ENCODE data around the gene HCN2.

The HCN2 gene

GRCh38 chr19:642767-643727, 53.4 kb downstream of the HCN2 start:
- DNase-seq, result no peak

GRCh38 chr19:643736-644135, 54.1 kb downstream of the HCN2 start:
- DNase-seq, result no peak

DNA sequence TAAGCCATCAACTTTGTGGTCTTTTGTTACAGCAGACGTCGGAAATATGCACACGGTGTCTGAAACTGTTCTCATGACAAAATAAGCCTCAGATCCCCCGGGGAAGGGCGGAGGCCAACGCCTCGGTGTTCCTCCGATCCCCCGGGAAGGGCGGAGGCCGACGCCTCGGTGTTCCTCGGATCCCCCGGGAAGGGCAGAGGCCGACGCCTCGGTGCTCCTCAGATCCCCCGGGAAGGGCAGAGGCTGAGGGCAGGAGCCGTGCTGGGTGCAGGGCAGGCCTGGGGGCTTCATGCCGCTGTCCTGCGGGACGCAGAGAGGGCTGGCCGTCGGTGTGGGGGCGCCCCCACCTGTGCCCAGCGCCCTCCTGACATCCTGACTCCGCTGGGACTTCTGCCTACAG, 54.7 kb downstream of the HCN2 start:
- DNase-seq, result no peak

DNA sequence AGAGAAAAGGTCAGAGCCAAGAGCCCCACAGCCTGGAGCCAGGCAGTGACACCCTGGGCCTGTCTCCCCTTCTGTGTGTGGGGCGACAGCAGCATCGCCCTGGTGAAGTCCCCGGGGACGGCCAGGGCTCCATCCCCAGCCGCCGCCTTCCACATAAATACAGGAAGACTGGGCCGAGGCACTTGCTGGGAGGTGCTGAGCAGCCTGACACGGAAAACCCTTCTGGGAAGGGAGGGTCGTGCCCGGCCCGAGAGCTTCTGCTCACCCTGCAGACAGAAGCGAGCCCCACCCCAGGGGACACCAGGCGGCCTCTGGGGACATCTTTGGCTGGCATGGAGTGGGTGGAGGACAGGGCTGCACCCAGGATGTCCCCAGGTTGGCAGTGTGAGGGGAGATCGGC, 55.1 kb downstream of the HCN2 start:
- DNase-seq, result no peak

- DNase-seq, result no peak
Observed at GRCh38 chr19:645912-646778, 56.5 kb downstream of the HCN2 start.

- no peak for DNase-seq
Observed at GRCh38 chr19:646779-647565, 57.3 kb downstream of the HCN2 start.

GRCh38 chr19:647566-648284, 58.0 kb downstream of the HCN2 start:
- no peak for DNase-seq

- DNase-seq, result no peak
Observed at GRCh38 chr19:648305-648704, 58.6 kb downstream of the HCN2 start.

DNA sequence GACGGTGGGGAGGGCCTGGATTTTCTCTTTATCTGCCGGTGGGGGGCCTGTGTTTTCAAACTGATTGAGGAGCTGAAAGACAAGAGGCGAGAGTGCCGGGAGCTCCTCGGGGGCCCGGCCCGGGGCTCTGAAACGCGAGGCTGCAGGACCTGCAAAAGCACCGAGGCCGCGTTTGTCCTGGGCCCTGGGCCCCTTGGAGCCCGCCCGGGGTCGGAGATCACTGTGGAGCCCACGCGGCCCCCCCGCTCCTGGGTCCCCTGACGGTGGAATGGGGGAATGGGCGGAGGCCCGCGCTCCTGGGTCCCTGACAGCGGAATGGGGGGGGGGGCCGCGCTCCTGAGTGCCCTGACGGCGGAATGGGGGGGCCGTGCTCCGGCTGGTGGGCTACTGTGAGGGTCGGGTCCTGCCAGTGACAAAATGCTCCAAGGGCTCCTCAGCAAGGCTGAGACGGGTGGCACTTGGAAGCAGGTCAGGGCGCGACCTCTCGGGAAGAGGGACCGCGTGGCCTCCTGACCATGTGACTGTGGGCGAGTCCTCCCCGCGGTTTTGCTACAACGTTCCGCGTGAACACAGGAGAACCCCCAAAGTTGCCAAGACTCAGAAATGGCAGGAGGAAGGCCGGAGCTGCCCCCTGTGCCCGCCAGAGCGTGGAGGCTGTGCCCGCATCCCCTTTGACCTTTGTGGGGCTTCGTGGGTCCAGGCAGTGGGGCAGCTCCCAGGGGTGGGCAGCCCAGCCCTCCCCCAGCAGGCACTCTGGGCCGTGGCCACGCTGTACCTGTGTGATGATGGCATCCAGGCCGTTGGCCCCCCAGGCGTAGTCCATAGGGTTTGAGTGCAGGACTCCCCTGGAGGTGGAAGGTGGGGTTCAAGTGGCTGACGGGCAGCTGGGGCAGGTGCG, 59.5 kb downstream of the HCN2 start:
- DNase-seq, result no peak

DNA sequence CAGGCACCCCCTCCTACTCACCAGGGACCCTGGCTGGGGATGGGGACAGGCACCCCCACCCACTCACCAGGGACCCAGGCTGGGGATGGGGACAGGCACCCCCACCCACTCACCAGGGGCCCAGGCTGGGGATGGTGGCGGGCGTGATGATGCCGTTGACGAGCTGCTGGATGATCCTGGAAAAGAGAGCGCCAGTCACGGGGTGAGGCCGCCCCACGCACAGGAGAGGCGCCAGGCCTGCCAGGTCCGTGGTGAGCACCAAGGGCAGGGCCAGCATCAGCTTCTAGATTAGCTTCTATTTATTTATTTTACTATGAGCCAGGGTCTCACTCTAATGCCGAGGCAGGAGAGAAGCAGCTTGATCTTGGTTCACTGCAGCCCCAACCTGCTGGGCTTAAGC, 60.4 kb downstream of the HCN2 start:
- no peak for DNase-seq

DNA sequence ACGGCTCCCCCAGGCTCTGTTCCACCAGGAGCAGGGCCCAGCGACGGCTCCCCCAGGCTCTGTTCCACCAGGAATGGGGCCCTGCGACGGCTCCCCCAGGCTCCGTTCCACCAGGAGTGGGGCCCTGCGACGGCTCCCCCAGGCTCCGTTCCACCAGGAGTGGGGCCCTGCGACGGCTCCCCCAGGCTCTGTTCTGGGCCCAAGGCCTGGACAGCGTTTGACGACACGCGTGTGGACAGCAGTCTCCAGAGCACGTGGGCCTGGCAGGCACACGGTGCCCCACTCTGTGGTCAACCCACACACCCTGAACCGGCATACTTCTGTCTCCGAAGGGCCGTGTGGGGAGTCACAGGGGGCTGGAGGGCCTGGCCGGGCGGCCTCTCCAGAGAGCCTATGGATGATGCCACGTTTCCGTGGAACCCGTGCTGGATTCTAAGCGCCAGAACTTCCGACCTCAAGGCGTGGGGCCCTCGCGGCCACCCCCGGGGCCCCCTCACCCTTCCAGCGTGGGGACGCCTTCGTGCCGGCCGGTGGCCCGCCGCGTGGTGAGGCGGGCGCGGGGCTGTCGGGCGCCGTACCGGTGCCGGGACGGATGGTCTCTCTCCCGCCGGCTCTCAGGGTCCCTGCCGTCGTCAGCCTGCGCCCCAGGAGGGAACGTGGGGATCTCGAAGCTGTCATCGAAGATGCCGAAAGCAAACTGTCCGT, 61.6 kb downstream of the HCN2 start:
- no peak for DNase-seq

GRCh38 chr19:651991-652390, 62.3 kb downstream of the HCN2 start:
- DNase-seq, result no peak

DNA sequence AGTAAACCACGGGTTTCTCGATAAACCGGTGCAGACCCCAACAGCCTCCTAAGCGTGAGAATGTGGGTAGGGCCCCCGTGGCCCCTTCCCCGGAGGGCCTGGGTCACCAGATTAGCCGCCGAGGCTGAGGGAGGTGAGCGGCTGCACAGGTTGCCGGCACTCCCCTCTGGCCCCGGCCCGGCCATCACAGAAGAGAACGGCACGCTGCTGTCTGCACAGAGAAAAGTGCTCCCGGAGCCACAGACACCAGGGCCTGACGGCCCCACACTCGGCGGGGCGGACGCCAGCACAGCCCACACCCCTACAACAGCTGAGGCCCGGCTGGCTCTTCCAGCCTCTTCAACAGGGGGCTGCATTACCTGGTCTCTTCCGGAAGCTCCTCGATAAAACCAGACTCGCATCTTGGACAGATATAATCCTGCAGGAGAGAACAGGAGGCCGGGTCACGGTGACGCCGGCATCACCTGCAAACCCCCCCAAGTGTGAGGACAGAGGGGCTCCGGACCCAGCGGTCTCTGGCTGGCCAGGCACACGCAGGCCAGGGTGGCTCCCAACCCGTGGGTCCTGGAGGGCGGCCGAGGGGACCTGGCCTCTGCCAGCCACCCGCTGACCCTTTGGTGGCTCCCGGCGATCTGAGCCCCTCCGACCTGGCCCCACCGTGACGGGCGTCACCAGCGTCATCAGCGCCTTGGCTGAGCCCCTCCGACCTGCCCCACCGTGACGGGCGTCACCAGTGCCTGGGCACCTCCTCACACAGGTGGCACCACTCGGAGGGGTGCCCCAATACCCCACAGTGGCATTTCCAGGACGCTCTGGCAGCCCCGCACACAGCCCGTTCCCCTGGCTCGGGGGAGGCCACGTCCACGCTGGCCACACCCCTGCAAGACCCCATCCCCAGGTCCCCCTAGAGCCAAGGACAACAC, 63.0 kb downstream of the HCN2 start:
- no peak for DNase-seq

DNA sequence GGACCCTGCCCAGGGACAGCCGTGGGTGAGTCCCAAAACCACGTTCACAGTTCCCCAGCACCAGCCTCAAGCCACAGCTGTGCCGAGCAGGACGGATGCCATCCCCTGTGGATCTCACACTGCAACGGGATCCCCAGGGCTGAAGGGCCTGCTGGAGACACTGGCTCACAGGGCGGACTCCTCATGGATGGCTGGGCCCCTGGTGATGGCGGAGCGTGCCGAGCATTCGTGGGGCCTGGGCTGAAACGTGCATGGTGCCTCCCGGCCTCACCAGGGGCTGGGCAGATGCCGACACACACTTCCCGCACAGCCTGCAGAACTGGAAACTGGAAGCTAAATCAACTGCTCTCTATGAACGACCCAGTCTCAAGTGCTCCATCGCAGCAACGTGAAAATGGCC, 63.7 kb downstream of the HCN2 start:
- no peak for DNase-seq

GRCh38 chr19:655691-656090, 66.0 kb downstream of the HCN2 start:
- DNase-seq, result no peak

GRCh38 chr19:656751-657559, 67.3 kb downstream of the HCN2 start:
- no peak for DNase-seq

DNA sequence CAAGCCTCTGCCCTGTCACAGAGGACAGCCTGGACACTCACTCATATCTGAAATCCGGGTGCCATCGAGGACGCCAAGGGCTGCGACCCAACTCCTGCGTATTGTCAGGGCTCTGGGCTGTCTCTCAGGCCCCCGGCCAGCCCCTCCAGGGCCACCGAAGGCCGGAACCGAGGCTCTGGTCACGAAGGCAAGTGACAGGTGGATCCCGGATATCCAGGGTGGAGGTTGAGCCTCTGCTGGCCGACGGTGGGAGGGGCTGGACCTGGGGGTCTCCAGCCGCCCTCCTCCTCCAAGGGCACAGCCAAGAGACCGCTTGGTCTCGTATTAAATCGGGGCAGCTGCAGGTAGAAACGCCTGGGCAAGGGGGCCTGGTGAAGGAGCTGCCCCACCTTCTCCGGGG, 67.9 kb downstream of the HCN2 start:
- DNase-seq, result no peak

GRCh38 chr19:658059-658839, 68.6 kb downstream of the HCN2 start:
- no peak for DNase-seq

Measured in SHP77 treated with DMSO at 0.1 percent for 48 hours (cell line).